ENCODE results near the gene SRRM3.
"Not testable (repeated sequence)": the region's sequence is repeated elsewhere in the genome, so short reads cannot be mapped to it uniquely, and the experiment has no call there.

Gene SRRM3

GRCh38 chr7:76265299-76265698, 63.6 kb downstream of the SRRM3 start:
- no peak for DNase-seq (ENCODE audit: low read depth)

GRCh38 chr7:76267107-76267893, 65.6 kb downstream of the SRRM3 start:
- no peak for DNase-seq (ENCODE audit: low read depth)

GRCh38 chr7:76267894-76268183, 66.1 kb downstream of the SRRM3 start:
- no peak for DNase-seq (ENCODE audit: low read depth)

GRCh38 chr7:76268376-76268775, 66.7 kb downstream of the SRRM3 start:
- DNase-seq (ENCODE audit: low read depth): no peak

- DNase-seq (ENCODE audit: low read depth): no peak
These were observed 68.2 kb downstream of the SRRM3 start for GRCh38 chr7:76269895-76270294.

- DNase-seq (ENCODE audit: low read depth): not testable (repeated sequence)
These were observed 69.7 kb downstream of the SRRM3 start for GRCh38 chr7:76271384-76271783.

GRCh38 chr7:76272142-76272541, 70.4 kb downstream of the SRRM3 start:
- no peak for DNase-seq (ENCODE audit: low read depth)

- no peak for DNase-seq (ENCODE audit: low read depth)
These were observed 71.3 kb downstream of the SRRM3 start for GRCh38 chr7:76272851-76273497.

- no peak for DNase-seq (ENCODE audit: low read depth)
These were observed 71.8 kb downstream of the SRRM3 start for GRCh38 chr7:76273503-76273902.

- no peak for DNase-seq (ENCODE audit: low read depth)
These were observed 76.8 kb downstream of the SRRM3 start for GRCh38 chr7:76278540-76278939.

GRCh38 chr7:76280408-76280807, 78.7 kb downstream of the SRRM3 start:
- no peak for DNase-seq (ENCODE audit: low read depth)

GRCh38 chr7:76281006-76281705, 79.5 kb downstream of the SRRM3 start:
- DNase-seq (ENCODE audit: low read depth): no peak

- no peak for DNase-seq (ENCODE audit: low read depth)
These were observed 80.1 kb downstream of the SRRM3 start for GRCh38 chr7:76281706-76282343.

GRCh38 chr7:76282344-76283253, 80.9 kb downstream of the SRRM3 start:
- no peak for DNase-seq (ENCODE audit: low read depth)

GRCh38 chr7:76283254-76284159, 81.8 kb downstream of the SRRM3 start:
- DNase-seq (ENCODE audit: low read depth): no peak

GRCh38 chr7:76285604-76286374, 84.1 kb downstream of the SRRM3 start:
- no peak for DNase-seq (ENCODE audit: low read depth)

- DNase-seq (ENCODE audit: low read depth): no peak
These were observed 85.2 kb downstream of the SRRM3 start for GRCh38 chr7:76286842-76287403.

- not testable (repeated sequence) for DNase-seq (ENCODE audit: low read depth)
These were observed 89.2 kb downstream of the SRRM3 start for GRCh38 chr7:76290847-76291350.

Measured in T follicular helper cell (primary cell).